GM23338 (cell line): ENCODE measurements around the gene PPP2R2B. TPM values are rescaled to one million over a fixed set of nuclear protein-coding genes. Genes with fewer than 3 reads are reported as not detected.

Experiments
- ATAC-seq: fragments of 200-7000 bp; cut with Tn5 transposase; 3 replicates; pipeline ENCODE4 v1.9.1; 2020
- DNase-seq: peaks from one replicate; pipeline ENCODE4 v3.0.0-alpha.2; 2015; ENCODE audit warnings: low spot score
- H2AFZ ChIP-seq: fragments of 200-600 bp; sonication (generic); 2 replicates; pipeline ENCODE4 v1.8.0; 2016; ENCODE audit warnings: antibody characterized with exemption, mild to moderate bottlenecking, moderate library complexity
- H3F3A ChIP-seq: fragments of 200-600 bp; sonication (generic); replicated peaks from 2 replicates; pipeline ENCODE4 v1.8.0; 2017; ENCODE audit warnings: antibody characterized with exemption, mixed run types, low read depth
- H3K27ac ChIP-seq: fragments of 200-600 bp; sonication (generic); 2 replicates; pipeline ENCODE4 v1.6.1; 2016; ENCODE audit warnings: low read depth
- H3K27me3 ChIP-seq: fragments of 200-600 bp; sonication (generic); 2 replicates; pipeline ENCODE4 v1.8.0; 2016; ENCODE audit warnings: mild to moderate bottlenecking, mixed run types, moderate library complexity; ENCODE audit not compliant: insufficient read depth
- H3K36me3 ChIP-seq: fragments of 200-600 bp; sonication (generic); 2 replicates; pipeline ENCODE4 v1.8.0; 2016; ENCODE audit warnings: mild to moderate bottlenecking; ENCODE audit not compliant: insufficient read depth
- H3K4me1 ChIP-seq: fragments of 200-600 bp; sonication (generic); 2 replicates; pipeline ENCODE4 v1.8.0; 2016; ENCODE audit warnings: mild to moderate bottlenecking, moderate library complexity; ENCODE audit not compliant: insufficient read depth
- H3K4me2 ChIP-seq: fragments of 200-600 bp; sonication (generic); 2 replicates; pipeline ENCODE4 v1.7.1; 2017; ENCODE audit warnings: mixed run types
- H3K4me3 ChIP-seq: fragments of 200-600 bp; sonication (generic); 2 replicates; pipeline ENCODE4 v1.6.1; 2016; ENCODE audit warnings: mixed run types
- H3K79me2 ChIP-seq: fragments of 200-600 bp; sonication (generic); replicated peaks from 2 replicates; pipeline ENCODE4 v1.8.0; 2017; ENCODE audit warnings: mild to moderate bottlenecking; ENCODE audit not compliant: insufficient read depth
- H3K9me2 ChIP-seq: fragments of 200-600 bp; sonication (generic); 2 replicates; pipeline ENCODE4 v1.8.0; 2017; ENCODE audit not compliant: insufficient read depth
- H4K20me1 ChIP-seq: fragments of 200-600 bp; sonication (generic); replicated peaks from 2 replicates; pipeline ENCODE4 v1.8.0; 2017; ENCODE audit warnings: mild to moderate bottlenecking; ENCODE audit not compliant: insufficient read depth
- H3K27ac Mint-ChIP-seq: 2 replicates; pipeline ENCODE4 v1.8.0; 2020; ENCODE audit warnings: inconsistent platforms, mild to moderate bottlenecking, moderate library complexity, mixed read lengths
- H3K27me3 Mint-ChIP-seq: 3 replicates; pipeline ENCODE4 v1.8.0; 2022; ENCODE audit warnings: low read depth, mild to moderate bottlenecking, moderate library complexity, mixed read lengths, inconsistent platforms; ENCODE audit not compliant: insufficient read depth, poor library complexity
- H3K36me3 Mint-ChIP-seq: 3 replicates; pipeline ENCODE4 v1.8.0; 2021; ENCODE audit warnings: low read depth, mild to moderate bottlenecking, inconsistent platforms, moderate library complexity, mixed read lengths
- H3K4me1 Mint-ChIP-seq: 3 replicates; pipeline ENCODE4 v1.8.0; 2020; ENCODE audit warnings: mild to moderate bottlenecking, inconsistent platforms, mixed read lengths
- H3K4me3 Mint-ChIP-seq: 3 replicates; pipeline ENCODE4 v1.8.0; 2021; ENCODE audit warnings: moderate library complexity, mild to moderate bottlenecking, inconsistent platforms, mixed read lengths
- H3K9me3 Mint-ChIP-seq: 3 replicates; pipeline ENCODE4 v1.8.0; 2020; ENCODE audit warnings: moderate library complexity, mild to moderate bottlenecking, inconsistent platforms, mixed read lengths
- CREB1 ChIP-seq: fragments of 250-450 bp; sonication (Bioruptor Pico); IDR thresholded peaks from 2 replicates; pipeline ENCODE4 v1.5.0; 2020; ENCODE audit warnings: low read depth, mild to moderate bottlenecking, moderate library complexity
- EZH2 ChIP-seq: fragments of 200-600 bp; sonication (generic); IDR thresholded peaks from one replicate; pipeline ENCODE4 v1.8.0; 2017; ENCODE audit warnings: antibody characterized with exemption, mild to moderate bottlenecking, low read depth; ENCODE audit not compliant: unreplicated experiment
- EZH2phosphoT487 ChIP-seq: fragments of 200-600 bp; sonication (generic); IDR thresholded peaks from one replicate; pipeline ENCODE4 v1.8.1; 2018; ENCODE audit warnings: antibody characterized with exemption; ENCODE audit not compliant: unreplicated experiment
- JUNB ChIP-seq: IDR thresholded peaks from one replicate; pipeline ENCODE4 v1.6.1; 2016; ENCODE audit warnings: antibody characterized with exemption; ENCODE audit not compliant: unreplicated experiment
- NANOG ChIP-seq: IDR thresholded peaks from 2 replicates; pipeline ENCODE4 v1.6.1; 2016; ENCODE audit warnings: antibody characterized with exemption, borderline replicate concordance
- POLR2AphosphoS5 ChIP-seq: IDR thresholded peaks from 2 replicates; pipeline ENCODE4 v1.6.1; 2016; ENCODE audit warnings: antibody characterized with exemption, low read depth
- REST ChIP-seq: IDR thresholded peaks from one replicate; pipeline ENCODE4 v1.6.1; 2018; ENCODE audit warnings: antibody characterized with exemption; ENCODE audit not compliant: unreplicated experiment
- STAT1 ChIP-seq: IDR thresholded peaks from one replicate; pipeline ENCODE4 v1.6.1; 2016; ENCODE audit warnings: antibody characterized with exemption; ENCODE audit not compliant: unreplicated experiment
- ZNF114 ChIP-seq: fragments of 250-450 bp; sonication (Bioruptor Pico); IDR thresholded peaks from 2 replicates; pipeline ENCODE4 v1.5.0; 2020; ENCODE audit warnings: mild to moderate bottlenecking, moderate library complexity
- ZNF331 ChIP-seq: fragments of 250-450 bp; sonication (Bioruptor Pico); IDR thresholded peaks from 2 replicates; pipeline ENCODE4 v1.5.0; 2020; ENCODE audit warnings: low read depth, mild to moderate bottlenecking, moderate library complexity
- ZNF462 ChIP-seq: fragments of 250-450 bp; sonication (Bioruptor Pico); IDR thresholded peaks from 2 replicates; pipeline ENCODE4 v1.5.0; 2020; ENCODE audit warnings: mild to moderate bottlenecking, moderate library complexity
- polyA plus RNA-seq: library from polyadenylated mRNA; unstranded; fragments of >200 nt; fragmentation: Nextera tagmentation; extraction: Ambion mirVana; gene quantifications from 2 replicates; pipeline ENCODE4 v1.2.1, GENCODE V29; 2016
- total RNA-seq: library from RNA; depleted of rRNA; stranded (reverse); fragments of >200 nt; shearing (Covaris generic); gene quantifications from 2 replicates; pipeline ENCODE4 v1.2.3, GENCODE V29; 2014
- TF ChIP-seq, protein P1 (sequence below): IDR thresholded peaks from 2 replicates; pipeline ENCODE4 v1.6.1; 2016; ENCODE audit warnings: antibody characterized with exemption
- TF ChIP-seq, protein P2 (sequence below), 2 experiments: fragments of 200-600 bp in 1 of 2; sonication (generic) in 1 of 2; conservative IDR thresholded peaks; 2 replicates each; pipeline versions ENCODE4 v1.5.1 to v1.6.1; 2016 to 2017; ENCODE audit warnings: antibody characterized with exemption in 2 of 2, low read depth in 2 of 2, mild to moderate bottlenecking in 2 of 2, moderate library complexity in 1 of 2

The PPP2R2B gene
- total and polyA plus RNA-seq, 2 experiments from 2014 or later, result 21.3 to 33.9 TPM

DNA sequence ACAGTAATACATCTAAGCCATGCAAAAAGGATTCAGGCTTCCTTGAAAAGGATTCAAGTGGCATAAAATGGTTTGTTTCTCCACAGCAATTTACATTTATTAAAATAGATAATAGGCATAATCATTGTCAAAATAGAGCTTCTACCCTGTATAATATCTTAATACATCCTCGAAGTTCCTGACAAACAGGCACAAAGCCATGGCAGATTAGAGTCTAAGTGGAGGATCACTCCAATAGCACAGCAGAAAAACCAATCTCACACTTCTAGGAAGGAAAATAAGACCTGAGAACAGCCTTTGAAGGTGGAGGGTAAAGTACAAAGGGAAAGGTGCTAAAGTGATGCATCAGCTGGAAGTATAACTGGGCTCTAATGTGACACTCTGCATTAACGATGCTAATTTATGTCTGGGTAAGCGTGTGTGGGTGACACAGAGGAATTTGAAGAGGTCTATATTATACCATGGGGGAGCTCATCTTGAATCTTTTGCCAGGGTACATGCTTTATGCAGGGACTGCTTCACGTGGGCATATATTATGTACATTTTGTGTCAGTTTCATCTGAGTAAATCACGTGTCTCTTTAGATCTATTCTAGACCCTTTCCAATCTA lies 28.8 kb downstream of the PPP2R2B start:
- Mint-ChIP-seq H3K36me3 (no peaks in the 10 kb centered on the region; the same call in 2 of the 3 replicates), H3K27me3 (no peaks in the 10 kb centered on the region), H3K4me3 (no peak overlapping the region), H3K27ac (no peak overlapping the region), H3K9me3 (no peaks in the 10 kb centered on the region), H3K4me1 (peaks cover 23% of the 10 kb centered on the region)
- no peak for ATAC-seq
- Histone ChIP-seq H3K27ac (no peak overlapping the region), H3K9me2 (no peaks in the 10 kb centered on the region), H3F3A (no peaks in the 10 kb centered on the region), H3K79me2 (no peaks in the 10 kb centered on the region), H3K4me2 (no peak overlapping the region), H3K4me1 (peaks cover 11% of the 10 kb centered on the region), H3K36me3 (no peaks in the 10 kb centered on the region), H2AFZ (no peak overlapping the region), H4K20me1 (no peaks in the 10 kb centered on the region), H3K27me3 (no peaks in the 10 kb centered on the region), H3K4me3 (no peak overlapping the region)
- no peak for DNase-seq
- TF ChIP-seq ZNF462 (no peak), JUNB (no peak), STAT1 (no peak), REST (no peak), ZNF114 (CRISPR knock-in tag) (no peak), ZNF331 (CRISPR knock-in tag) (no peak), NANOG (no peak), CREB1 (CRISPR knock-in tag) (no peak), EZH2 (no peak), EZH2phosphoT487 (no peak), POLR2AphosphoS5 (no peak)
- TF ChIP-seq, protein P1, sequence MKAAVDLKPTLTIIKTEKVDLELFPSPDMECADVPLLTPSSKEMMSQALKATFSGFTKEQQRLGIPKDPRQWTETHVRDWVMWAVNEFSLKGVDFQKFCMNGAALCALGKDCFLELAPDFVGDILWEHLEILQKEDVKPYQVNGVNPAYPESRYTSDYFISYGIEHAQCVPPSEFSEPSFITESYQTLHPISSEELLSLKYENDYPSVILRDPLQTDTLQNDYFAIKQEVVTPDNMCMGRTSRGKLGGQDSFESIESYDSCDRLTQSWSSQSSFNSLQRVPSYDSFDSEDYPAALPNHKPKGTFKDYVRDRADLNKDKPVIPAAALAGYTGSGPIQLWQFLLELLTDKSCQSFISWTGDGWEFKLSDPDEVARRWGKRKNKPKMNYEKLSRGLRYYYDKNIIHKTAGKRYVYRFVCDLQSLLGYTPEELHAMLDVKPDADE, result no peak
- TF ChIP-seq, protein P2, sequence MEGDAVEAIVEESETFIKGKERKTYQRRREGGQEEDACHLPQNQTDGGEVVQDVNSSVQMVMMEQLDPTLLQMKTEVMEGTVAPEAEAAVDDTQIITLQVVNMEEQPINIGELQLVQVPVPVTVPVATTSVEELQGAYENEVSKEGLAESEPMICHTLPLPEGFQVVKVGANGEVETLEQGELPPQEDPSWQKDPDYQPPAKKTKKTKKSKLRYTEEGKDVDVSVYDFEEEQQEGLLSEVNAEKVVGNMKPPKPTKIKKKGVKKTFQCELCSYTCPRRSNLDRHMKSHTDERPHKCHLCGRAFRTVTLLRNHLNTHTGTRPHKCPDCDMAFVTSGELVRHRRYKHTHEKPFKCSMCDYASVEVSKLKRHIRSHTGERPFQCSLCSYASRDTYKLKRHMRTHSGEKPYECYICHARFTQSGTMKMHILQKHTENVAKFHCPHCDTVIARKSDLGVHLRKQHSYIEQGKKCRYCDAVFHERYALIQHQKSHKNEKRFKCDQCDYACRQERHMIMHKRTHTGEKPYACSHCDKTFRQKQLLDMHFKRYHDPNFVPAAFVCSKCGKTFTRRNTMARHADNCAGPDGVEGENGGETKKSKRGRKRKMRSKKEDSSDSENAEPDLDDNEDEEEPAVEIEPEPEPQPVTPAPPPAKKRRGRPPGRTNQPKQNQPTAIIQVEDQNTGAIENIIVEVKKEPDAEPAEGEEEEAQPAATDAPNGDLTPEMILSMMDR (conservative IDR thresholded peaks at IDR 0.05; ENCODE audit: low read depth in 2 of 2), result no peak
